ENCODE measurements around the gene SMPD4.
"Not testable (repeated sequence)": the region's sequence is repeated elsewhere in the genome, so short reads cannot be mapped to it uniquely, and the experiment has no call there.

SMPD4 gene

DNA sequence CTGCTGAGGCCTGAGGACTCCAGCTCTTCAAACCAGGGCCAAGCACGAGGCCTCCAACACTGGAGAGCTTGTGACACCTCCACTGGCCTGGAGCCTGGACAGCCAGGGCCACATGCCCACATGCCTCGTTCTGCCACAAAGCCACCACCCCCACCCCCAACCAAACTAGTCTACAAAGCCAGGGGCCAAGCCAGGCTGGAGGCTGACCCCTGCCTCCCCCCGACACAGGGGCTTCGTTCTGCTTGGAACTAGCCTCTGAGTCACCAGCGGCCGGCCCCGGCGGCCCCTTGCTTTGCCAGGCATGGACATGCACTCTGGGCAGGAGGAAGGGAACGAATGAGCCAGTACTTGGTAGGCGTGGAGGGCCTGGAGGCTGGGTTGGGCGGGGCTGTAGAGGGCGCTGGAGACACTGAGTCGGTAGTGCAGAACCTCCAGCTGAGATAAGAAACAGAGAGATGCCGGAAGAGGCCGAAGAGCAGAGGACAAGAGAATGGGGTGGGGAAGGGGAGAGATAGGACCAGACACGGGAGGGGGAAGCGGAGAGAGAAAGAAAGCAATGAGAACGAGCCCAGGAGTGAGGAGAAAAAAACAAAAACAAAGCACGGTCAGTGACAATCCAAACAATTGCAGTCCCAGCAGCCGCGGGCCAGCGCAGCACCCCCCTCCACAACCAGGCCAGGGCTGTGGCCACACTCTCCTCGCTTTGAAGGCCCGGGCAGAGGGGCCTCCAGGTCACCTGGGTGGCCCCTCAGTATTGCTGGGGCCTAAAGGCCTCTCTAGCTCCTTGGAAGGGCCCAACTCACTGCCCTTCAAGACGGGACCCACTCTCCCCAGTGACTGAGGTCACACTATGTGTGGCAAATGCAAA, 20.3 kb downstream of the SMPD4 start:
- not testable (repeated sequence) for H4K20me1 ChIP-seq (ENCODE audit: insufficient read depth, low read length); H3K27ac ChIP-seq (ENCODE audit: low read depth, low read length, poor library complexity, severe bottlenecking); H2AFZ ChIP-seq (ENCODE audit: low read length); H3K9me3 ChIP-seq (ENCODE audit: low read length); H3K9ac ChIP-seq (ENCODE audit: low read length); H3K4me2 ChIP-seq (ENCODE audit: low read length); H3F3A ChIP-seq (ENCODE audit: insufficient read depth, low read length); H3K9me2 ChIP-seq (ENCODE audit: low read depth, low read length); H3K4me3 ChIP-seq (ENCODE audit: low read depth, low read length, poor library complexity, severe bottlenecking); H3K79me2 ChIP-seq (ENCODE audit: insufficient read depth, low read length); H3K27me3 ChIP-seq (ENCODE audit: insufficient read depth, low read length)
- peaks cover 21% of the 10 kb centered on the region for H3K4me1 ChIP-seq (ENCODE audit: insufficient read depth, low read length, severe bottlenecking)
- H3K36me3 ChIP-seq (ENCODE audit: insufficient read depth, low read length), result peaks cover 44% of the 10 kb centered on the region
- TF ChIP-seq, protein P1, sequence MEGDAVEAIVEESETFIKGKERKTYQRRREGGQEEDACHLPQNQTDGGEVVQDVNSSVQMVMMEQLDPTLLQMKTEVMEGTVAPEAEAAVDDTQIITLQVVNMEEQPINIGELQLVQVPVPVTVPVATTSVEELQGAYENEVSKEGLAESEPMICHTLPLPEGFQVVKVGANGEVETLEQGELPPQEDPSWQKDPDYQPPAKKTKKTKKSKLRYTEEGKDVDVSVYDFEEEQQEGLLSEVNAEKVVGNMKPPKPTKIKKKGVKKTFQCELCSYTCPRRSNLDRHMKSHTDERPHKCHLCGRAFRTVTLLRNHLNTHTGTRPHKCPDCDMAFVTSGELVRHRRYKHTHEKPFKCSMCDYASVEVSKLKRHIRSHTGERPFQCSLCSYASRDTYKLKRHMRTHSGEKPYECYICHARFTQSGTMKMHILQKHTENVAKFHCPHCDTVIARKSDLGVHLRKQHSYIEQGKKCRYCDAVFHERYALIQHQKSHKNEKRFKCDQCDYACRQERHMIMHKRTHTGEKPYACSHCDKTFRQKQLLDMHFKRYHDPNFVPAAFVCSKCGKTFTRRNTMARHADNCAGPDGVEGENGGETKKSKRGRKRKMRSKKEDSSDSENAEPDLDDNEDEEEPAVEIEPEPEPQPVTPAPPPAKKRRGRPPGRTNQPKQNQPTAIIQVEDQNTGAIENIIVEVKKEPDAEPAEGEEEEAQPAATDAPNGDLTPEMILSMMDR (IDR thresholded peaks at IDR 0.05; ENCODE audit: low read length), result peak; percentile 38

DNA sequence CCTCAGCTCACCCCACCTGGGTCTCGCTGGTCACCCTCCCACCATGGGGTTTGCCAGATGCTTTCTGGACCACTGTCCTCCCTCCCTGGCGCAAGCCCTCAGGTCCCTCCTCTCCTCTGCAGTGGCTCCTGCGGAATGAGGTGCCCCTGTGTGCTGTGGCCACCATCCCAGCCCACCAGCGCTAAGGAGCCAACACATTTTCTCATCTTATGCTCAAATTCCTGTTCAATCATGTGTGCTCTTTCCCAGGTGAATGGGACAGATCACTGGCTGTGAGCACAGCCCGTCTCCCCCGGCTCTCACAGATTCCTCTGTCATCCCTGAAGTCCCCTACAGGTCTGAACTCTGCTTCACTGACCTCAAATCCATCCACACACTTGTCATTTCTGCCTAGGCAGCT, 21.3 kb downstream of the SMPD4 start:
- TF ChIP-seq, protein P1 (IDR thresholded peaks at IDR 0.05; ENCODE audit: low read length), result no peak
- no peak for TF ChIP-seq EZH2 (IDR thresholded peaks at IDR 0.05; ENCODE audit: borderline replicate concordance, low read length)
- Histone ChIP-seq H3K9me2 (ENCODE audit: low read depth, low read length) (no peaks in the 10 kb centered on the region), H3K9ac (ENCODE audit: low read length) (no peak overlapping the region), H2AFZ (ENCODE audit: low read length) (no peak overlapping the region), H3K27ac (ENCODE audit: low read depth, low read length, poor library complexity, severe bottlenecking) (no peak overlapping the region), H3K4me2 (ENCODE audit: low read length) (no peak overlapping the region), H3K27me3 (ENCODE audit: insufficient read depth, low read length) (no peaks in the 10 kb centered on the region), H3F3A (ENCODE audit: insufficient read depth, low read length) (no peaks in the 10 kb centered on the region), H4K20me1 (ENCODE audit: insufficient read depth, low read length) (no peaks in the 10 kb centered on the region), H3K9me3 (ENCODE audit: low read length) (no peaks in the 10 kb centered on the region), H3K4me1 (ENCODE audit: insufficient read depth, low read length, severe bottlenecking) (peaks cover 21% of the 10 kb centered on the region), H3K4me3 (ENCODE audit: low read depth, low read length, poor library complexity, severe bottlenecking) (no peak overlapping the region), H3K79me2 (ENCODE audit: insufficient read depth, low read length) (no peaks in the 10 kb centered on the region), H3K36me3 (ENCODE audit: insufficient read depth, low read length) (peaks cover 42% of the 10 kb centered on the region)

DNA sequence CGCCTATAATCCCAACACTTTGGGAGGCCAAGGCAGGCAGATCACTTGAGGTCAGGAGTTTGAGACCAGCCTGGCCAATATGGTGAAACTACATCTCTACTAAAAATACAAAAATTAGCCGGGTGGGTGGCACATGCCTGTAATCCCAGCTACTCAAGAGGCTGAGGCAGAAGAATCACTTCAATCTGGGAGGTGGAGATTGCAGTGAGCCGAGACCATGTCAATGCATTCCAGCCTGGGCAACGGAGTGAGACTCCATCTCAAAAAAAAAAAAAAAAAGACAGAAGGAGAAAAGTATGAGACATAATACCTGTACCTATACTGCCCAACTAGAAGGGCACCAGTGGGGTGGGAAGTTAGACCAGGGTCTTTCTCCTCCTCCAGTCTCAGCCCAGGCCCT, 22.0 kb downstream of the SMPD4 start:
- not testable (repeated sequence) for H3F3A ChIP-seq (ENCODE audit: insufficient read depth, low read length); H4K20me1 ChIP-seq (ENCODE audit: insufficient read depth, low read length); H3K79me2 ChIP-seq (ENCODE audit: insufficient read depth, low read length); H3K9me3 ChIP-seq (ENCODE audit: low read length); H3K27ac ChIP-seq (ENCODE audit: low read depth, low read length, poor library complexity, severe bottlenecking); H3K27me3 ChIP-seq (ENCODE audit: insufficient read depth, low read length); H3K4me2 ChIP-seq (ENCODE audit: low read length); H3K9me2 ChIP-seq (ENCODE audit: low read depth, low read length); H2AFZ ChIP-seq (ENCODE audit: low read length); H3K4me3 ChIP-seq (ENCODE audit: low read depth, low read length, poor library complexity, severe bottlenecking); H3K9ac ChIP-seq (ENCODE audit: low read length)
- Histone ChIP-seq H3K4me1 (ENCODE audit: insufficient read depth, low read length, severe bottlenecking) (peaks cover 21% of the 10 kb centered on the region), H3K36me3 (ENCODE audit: insufficient read depth, low read length) (peaks cover 43% of the 10 kb centered on the region)

DNA sequence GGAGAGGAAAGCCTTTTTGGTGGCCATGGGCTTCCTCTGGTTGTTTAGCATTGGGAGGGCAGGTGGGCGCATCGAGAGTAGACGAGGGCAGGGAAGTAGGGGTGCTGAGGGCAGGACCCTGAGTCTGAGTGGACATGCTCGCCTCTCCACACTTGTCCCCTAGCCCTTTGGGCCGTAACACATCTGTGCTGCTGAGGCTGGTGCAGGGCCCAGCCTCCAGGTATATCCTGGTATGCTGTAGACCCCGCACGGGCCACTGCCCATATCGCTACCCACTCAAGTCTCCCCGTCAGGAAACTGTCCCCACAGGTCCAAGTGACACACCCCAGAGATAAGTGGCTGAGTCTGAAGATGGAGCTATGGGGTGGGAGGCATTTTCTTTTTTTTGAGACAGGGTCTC, 22.8 kb downstream of the SMPD4 start:
- no peaks in the 10 kb centered on the region for H3K79me2 ChIP-seq (ENCODE audit: insufficient read depth, low read length)

More for the DNA sequence above, 22.8 kb downstream of the SMPD4 start:
- H3K4me2 ChIP-seq (ENCODE audit: low read length), result peak overlapping the region; percentile 5; the same call in 1 of the 2 replicates
- TF ChIP-seq, protein P1 (IDR thresholded peaks at IDR 0.05; ENCODE audit: low read length), result no peak
- TF ChIP-seq EZH2 (IDR thresholded peaks at IDR 0.05; ENCODE audit: borderline replicate concordance, low read length), result no peak
- no peaks in the 10 kb centered on the region for H4K20me1 ChIP-seq (ENCODE audit: insufficient read depth, low read length)
- no peak overlapping the region for H2AFZ ChIP-seq (ENCODE audit: low read length)
- no peaks in the 10 kb centered on the region for H3K9me3 ChIP-seq (ENCODE audit: low read length)
- H3K4me3 ChIP-seq (ENCODE audit: low read depth, low read length, poor library complexity, severe bottlenecking), result no peak overlapping the region
- peaks cover 36% of the 10 kb centered on the region for H3K36me3 ChIP-seq (ENCODE audit: insufficient read depth, low read length)
- H3K4me1 ChIP-seq (ENCODE audit: insufficient read depth, low read length, severe bottlenecking), result peaks cover 21% of the 10 kb centered on the region
- H3K9ac ChIP-seq (ENCODE audit: low read length), result no peak overlapping the region; the same call in 1 of the 2 replicates
- H3K27ac ChIP-seq (ENCODE audit: low read depth, low read length, poor library complexity, severe bottlenecking), result peak overlapping the region; percentile 90
- no peaks in the 10 kb centered on the region for H3K27me3 ChIP-seq (ENCODE audit: insufficient read depth, low read length)
- H3K9me2 ChIP-seq (ENCODE audit: low read depth, low read length), result no peaks in the 10 kb centered on the region
- no peaks in the 10 kb centered on the region for H3F3A ChIP-seq (ENCODE audit: insufficient read depth, low read length)
